Stimulated activated CD4-positive, alpha-beta T cell treated with anti-CD3 and anti-CD28 coated beads, Interleukin-4, amount 100 ng/mL, for 4 hours (primary cell): ENCODE measurements around the gene PLPP3.

ENCODE experiments used
- DNase-seq, 2 experiments: peaks; one replicate each; pipeline ENCODE4 v3.0.0-alpha.2; 2020

PLPP3 gene

DNA sequence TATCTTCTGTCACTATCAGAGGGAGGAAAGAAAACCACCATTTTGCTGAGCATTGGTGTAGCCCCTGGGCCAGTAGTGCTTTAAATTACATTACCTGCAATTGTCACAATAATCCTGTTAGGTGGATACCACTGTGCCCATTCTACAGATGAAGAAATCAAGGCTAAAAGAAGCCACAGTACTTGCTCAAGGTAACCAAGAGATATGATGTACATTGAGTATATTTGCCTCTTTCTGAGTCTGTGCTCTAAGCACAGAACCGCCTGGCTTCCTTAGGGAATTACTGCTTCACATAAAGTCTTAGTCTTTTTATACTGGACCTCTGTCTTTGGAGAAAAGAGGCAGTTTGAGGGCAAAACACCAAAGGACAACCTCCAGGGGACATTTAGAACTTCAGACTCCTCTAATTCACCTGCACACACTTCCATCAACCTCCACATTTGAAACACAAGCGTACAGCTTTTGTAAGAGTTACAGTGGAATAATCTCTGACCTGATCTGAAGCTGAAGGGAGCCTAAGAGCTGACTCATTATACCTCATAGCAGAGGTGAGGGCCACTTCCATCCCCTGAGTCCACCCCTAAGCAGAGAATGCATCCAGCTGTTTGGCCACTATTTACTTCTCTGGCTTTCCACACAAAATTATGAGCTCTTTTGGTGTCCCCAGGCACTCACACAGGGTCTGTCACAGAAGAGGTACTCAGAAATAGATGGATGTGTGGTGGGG, 61.8 kb downstream of the PLPP3 start:
- no peak for DNase-seq

DNA sequence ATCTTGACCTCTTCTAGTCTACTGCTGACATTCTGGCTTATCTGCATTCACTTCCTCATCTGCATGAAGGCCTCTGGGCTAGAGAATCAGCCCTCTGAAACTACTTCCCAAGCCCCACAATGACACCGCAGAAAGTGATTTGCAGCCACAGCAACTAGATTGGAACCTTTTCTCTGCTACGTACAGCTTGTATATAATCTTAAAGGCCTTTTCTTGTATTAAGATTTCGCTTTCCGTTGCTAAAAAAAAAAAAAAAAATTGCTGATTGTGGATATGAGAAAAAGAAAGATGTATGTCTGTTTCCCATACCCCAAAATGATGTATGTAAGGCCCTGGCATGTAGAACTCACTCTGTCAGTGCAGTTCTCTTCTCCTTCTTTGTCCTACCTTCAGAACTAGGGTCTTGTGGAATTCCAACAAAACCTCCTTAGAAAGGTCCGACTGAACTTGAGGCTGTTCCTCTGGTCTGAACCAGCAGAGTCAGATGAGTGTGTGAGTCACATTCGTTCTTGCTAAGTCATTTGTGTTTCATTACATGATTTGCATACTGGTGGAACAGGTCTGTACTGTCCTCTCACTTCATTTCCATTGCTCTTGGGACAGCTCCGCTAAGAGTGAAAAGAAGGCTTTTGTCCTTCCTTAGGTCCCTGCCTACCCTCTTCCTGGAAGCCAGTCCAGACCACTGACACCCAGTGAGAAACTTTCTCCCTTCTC, 62.7 kb downstream of the PLPP3 start:
- DNase-seq = no peak

- DNase-seq = no peak
These were observed 63.3 kb downstream of the PLPP3 start for GRCh38 chr1:56515898-56516538.

- no peak for DNase-seq
These were observed 66.5 kb downstream of the PLPP3 start for GRCh38 chr1:56512724-56513494.

DNA sequence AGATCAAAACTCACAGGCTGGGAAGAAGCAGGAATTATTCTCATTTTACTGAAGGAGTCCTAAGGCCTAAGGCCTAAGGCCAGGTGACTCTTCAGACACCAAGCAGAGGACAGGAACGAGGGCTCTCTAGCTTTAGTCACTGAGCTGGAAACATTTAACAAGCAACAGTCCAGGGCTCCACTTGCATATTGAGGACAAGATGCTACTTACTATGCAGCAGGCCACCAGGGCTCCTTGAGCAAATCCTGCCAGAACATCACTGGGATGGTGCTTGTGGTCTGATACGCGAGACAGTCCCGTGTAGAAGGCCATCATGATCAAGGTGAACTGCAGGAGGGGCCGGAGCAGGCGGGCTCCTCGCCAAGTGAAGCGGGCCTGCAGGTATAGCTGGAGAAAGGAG, 67.6 kb downstream of the PLPP3 start:
- DNase-seq = no peak

GRCh38 chr1:56511364-56511763, 68.0 kb downstream of the PLPP3 start:
- no peak for DNase-seq

- DNase-seq = no peak
These were observed 68.7 kb downstream of the PLPP3 start for GRCh38 chr1:56510642-56511021.

- DNase-seq = no peak
These were observed 69.4 kb downstream of the PLPP3 start for GRCh38 chr1:56509713-56510641.

GRCh38 chr1:56508523-56508983, 70.8 kb downstream of the PLPP3 start:
- DNase-seq = no peak

DNA sequence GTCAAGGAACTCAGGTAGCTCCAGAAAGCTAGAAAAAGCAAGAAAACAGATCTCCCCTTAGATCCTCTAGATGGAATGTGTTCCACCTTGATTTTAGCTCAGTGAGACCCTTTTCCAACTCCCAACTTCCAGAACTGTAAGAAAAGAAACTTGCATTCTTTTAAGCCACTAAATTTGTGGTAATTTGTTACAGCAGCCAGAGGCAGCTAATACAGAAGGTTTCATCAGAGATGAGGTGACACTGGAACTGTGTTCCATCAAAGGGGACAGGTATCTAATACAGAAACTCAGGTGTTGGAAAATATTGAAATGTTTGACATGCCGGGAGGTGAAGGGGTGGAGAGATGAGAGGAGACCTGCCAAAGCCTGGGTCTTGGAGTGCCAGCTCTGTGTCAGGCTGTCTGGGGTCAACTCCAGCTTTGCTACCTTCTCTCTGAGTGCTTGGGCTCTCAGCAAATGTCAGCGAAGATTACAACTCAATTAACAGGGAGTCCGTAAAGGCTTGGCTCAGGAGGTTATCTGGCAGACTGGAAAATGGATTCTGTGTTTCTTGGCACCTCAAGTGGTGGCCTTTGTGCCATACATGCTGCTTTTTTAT, 71.3 kb downstream of the PLPP3 start:
- DNase-seq = no peak

DNA sequence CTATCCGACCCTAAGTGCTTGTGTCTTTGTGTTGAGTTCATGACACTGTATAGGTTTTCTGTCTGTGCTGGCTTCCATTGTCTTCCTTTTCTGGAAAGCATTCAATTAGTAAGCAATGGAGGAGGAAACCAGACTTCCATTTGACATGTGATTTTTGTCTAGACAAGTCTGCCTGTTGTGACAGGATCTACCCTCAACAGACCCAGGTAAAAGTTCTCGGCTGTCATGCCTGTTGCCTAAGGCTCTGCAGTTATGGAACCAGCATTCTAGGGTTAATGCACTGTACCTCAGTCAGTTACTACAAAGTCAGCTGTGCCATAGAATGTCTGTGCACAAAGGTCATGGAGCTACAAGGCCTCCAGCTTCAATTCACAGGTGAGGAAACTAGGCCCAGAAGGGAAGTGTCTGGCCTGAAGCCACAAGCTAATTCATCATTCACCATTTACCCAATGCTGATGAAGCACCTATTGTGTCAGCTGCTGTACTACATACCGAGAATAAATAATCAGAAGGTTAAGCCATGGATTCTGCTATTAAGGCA, 72.3 kb downstream of the PLPP3 start:
- DNase-seq = no peak

GRCh38 chr1:56505792-56506743, 73.3 kb downstream of the PLPP3 start:
- no peak for DNase-seq

GRCh38 chr1:56502700-56503245, 76.6 kb downstream of the PLPP3 start:
- DNase-seq = no peak

GRCh38 chr1:56501888-56502287, 77.5 kb downstream of the PLPP3 start:
- DNase-seq = no peak

DNA sequence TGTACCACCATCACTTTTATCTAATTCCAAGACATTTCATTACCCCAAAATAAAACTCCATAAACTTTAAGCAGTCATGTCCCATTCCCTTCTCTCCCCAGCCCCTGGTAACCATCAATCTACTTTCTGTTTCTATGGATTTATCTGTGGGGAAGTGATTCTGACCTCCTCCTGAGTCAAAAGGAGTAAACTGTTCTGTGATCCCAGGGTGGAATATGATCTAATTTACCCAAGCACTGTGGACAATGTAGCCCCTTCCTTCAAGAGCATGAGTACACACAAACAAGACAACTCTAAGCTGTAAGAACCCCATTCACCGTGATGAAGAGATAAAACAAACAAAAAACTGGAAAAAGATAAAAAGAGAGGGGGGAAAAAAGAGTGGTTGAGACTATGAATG, 77.9 kb downstream of the PLPP3 start:
- no peak for DNase-seq

DNA sequence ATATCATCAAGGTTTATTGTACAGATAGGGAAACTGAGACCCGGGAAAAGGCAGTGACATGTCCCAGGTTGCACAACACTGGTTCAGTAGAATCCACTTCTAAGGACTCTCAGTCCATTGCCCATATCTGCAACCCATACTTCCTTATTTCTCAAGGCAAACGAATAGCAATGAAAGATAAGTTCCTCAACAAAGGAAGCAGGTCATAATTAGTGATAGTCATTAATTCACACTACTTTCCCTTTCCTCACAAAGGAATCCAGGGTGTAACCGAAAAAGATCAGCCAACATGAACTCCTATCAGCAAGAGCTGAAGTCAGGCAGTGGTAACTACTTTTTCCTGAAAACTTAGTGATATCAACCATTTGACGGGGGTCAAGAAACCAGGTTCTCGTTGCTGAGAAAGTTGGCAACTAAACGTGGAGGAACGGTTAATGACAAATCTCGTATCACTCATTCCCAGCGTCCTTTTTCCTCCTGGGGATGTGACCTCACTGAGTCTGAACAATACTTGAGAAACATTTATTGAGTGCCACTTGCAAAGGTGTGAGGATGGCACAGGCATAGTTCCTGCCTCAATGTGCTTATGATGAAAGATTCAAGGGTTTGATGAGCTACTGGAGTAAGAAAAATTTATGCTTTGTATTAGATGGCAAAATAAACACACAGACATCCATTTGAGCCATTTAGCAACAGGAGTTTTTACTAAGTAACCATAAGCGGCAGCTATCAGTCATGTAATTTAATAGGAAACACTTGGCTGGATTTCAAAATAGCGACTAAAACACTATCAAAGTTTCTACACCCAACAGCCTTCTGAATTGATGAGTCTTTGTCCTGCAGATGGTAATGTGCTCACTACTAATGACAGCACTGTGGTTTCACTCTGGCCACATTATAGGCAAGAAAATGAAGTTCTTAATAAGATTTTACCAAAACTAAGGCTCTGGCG, 82.3 kb downstream of the PLPP3 start:
- DNase-seq = no peak

DNA sequence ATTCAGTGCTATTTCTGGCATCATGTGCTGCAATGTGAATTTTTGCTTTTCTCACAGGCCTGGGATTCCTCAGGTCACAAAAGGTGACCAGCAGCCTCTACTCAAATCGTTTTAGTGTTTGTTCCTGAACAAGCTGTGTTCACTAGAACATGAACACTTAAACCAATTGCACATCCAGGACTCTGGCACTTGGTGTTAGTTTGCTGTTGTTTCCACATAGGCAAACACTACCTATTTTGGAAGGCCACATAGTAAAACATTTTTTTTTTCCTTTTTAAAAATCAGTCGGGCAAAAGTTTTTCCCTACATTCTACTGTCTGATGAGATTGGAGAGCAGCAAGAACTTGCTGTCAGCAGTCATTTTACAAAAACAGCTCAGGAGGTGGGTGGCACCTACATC, 83.2 kb downstream of the PLPP3 start:
- DNase-seq = no peak

- DNase-seq = no peak
These were observed 83.8 kb downstream of the PLPP3 start for GRCh38 chr1:56495538-56495937.

- no peak for DNase-seq
These were observed 85.1 kb downstream of the PLPP3 start for GRCh38 chr1:56494306-56494705.
